Osteocyte (in vitro differentiated cells): ENCODE measurements around the gene D2HGDH. TPM values are rescaled to one million over a fixed set of nuclear protein-coding genes. Genes with fewer than 3 reads are reported as not detected.

Experiments used
- DNase-seq: peaks from one replicate; pipeline ENCODE4 v3.0.0; 2021; ENCODE audit warnings: mixed read lengths; ENCODE audit not compliant: unreplicated experiment; ENCODE audit errors: extremely low spot score
- H3K27ac Mint-ChIP-seq: one replicate; pipeline ENCODE4 v1.8.0; 2021; ENCODE audit warnings: mild to moderate bottlenecking, mixed read lengths; ENCODE audit not compliant: unreplicated experiment
- H3K27me3 Mint-ChIP-seq: one replicate; pipeline ENCODE4 v1.8.0; 2021; ENCODE audit warnings: mixed read lengths; ENCODE audit not compliant: unreplicated experiment
- H3K36me3 Mint-ChIP-seq: one replicate; pipeline ENCODE4 v1.8.0; 2021; ENCODE audit warnings: mixed read lengths; ENCODE audit not compliant: unreplicated experiment
- H3K4me1 Mint-ChIP-seq: one replicate; pipeline ENCODE4 v1.8.0; 2021; ENCODE audit warnings: mixed read lengths; ENCODE audit not compliant: unreplicated experiment
- H3K4me3 Mint-ChIP-seq: one replicate; pipeline ENCODE4 v1.8.0; 2021; ENCODE audit warnings: mild to moderate bottlenecking, moderate library complexity, mixed read lengths; ENCODE audit not compliant: unreplicated experiment
- H3K9me3 Mint-ChIP-seq: one replicate; pipeline ENCODE4 v1.8.0; 2021; ENCODE audit warnings: mixed read lengths; ENCODE audit not compliant: unreplicated experiment
- total RNA-seq: library from RNA; stranded (reverse); gene quantifications from 2 replicates; pipeline ENCODE4 v1.2.1, GENCODE V29; 2021
- TF ChIP-seq, protein P1 (sequence below): fragments of 200-600 bp; sonication (generic); IDR thresholded peaks from 2 replicates; pipeline ENCODE4 v1.5.0; 2021; ENCODE audit warnings: antibody characterized with exemption, mild to moderate bottlenecking, moderate library complexity

The D2HGDH gene
- total RNA-seq, 1 donor from 2014 or later: 32.5 TPM

- Mint-ChIP-seq H3K4me3 (no peak overlapping the region), H3K36me3 (peaks cover 23% of the 10 kb centered on the region), H3K27ac (no peak overlapping the region), H3K4me1 (peaks cover 2% of the 10 kb centered on the region), H3K9me3 (peaks cover 8% of the 10 kb centered on the region), H3K27me3 (no peaks in the 10 kb centered on the region)
- no peak for DNase-seq
- TF ChIP-seq, protein P1, sequence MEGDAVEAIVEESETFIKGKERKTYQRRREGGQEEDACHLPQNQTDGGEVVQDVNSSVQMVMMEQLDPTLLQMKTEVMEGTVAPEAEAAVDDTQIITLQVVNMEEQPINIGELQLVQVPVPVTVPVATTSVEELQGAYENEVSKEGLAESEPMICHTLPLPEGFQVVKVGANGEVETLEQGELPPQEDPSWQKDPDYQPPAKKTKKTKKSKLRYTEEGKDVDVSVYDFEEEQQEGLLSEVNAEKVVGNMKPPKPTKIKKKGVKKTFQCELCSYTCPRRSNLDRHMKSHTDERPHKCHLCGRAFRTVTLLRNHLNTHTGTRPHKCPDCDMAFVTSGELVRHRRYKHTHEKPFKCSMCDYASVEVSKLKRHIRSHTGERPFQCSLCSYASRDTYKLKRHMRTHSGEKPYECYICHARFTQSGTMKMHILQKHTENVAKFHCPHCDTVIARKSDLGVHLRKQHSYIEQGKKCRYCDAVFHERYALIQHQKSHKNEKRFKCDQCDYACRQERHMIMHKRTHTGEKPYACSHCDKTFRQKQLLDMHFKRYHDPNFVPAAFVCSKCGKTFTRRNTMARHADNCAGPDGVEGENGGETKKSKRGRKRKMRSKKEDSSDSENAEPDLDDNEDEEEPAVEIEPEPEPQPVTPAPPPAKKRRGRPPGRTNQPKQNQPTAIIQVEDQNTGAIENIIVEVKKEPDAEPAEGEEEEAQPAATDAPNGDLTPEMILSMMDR: no peak
Measured at GRCh38 chr2:241750076-241750840, 15.8 kb downstream of the D2HGDH start.

DNA sequence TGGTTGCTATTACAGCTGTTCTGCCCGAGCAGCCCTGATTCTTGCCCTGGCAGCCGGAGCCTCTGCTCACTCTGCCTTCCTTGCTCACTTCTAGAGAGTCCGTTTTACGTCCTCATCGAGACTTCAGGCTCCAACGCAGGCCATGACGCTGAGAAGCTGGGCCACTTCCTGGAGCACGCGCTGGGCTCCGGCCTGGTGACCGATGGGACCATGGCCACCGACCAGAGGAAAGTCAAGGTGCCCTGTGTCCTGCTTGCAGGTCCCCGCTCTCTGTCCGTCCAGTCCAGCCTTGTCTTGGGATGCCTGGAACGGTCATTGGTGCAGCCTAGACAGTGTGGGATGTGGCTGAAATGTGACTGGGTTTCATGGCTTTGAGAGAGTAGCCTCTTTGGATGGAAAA lies 16.7 kb downstream of the D2HGDH start:
- Mint-ChIP-seq H3K4me1 (no peaks in the 10 kb centered on the region), H3K9me3 (peaks cover 2% of the 10 kb centered on the region), H3K36me3 (peaks cover 14% of the 10 kb centered on the region), H3K4me3 (no peak overlapping the region), H3K27me3 (no peaks in the 10 kb centered on the region), H3K27ac (no peak overlapping the region)
- TF ChIP-seq, protein P1: no peak
- no peak for DNase-seq

DNA sequence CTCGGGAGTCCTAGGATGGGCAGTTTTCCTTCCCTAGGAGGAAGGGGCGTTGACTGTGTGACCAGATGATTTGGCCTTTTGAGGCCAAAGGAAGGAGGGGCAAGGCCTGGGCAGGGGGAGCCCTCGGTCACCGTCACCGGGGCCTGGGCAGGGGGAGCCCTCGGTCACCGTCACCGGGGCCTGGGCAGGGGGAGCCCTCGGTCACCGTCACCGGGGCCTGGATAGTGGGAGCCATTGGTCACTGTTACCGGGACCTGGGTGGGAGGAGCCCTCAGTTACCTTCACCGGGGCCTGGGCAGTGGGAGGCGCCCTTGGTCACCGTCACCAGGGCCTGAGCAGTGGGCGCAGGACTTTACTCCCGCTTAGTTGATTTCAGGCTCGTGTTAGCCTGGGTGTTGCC lies 17.3 kb downstream of the D2HGDH start:
- Mint-ChIP-seq H3K9me3 (no peaks in the 10 kb centered on the region), H3K4me1 (no peaks in the 10 kb centered on the region), H3K27ac (no peak overlapping the region), H3K36me3 (peaks cover 12% of the 10 kb centered on the region), H3K4me3 (no peak overlapping the region), H3K27me3 (no peaks in the 10 kb centered on the region)
- TF ChIP-seq, protein P1: no peak
- DNase-seq: no peak

DNA sequence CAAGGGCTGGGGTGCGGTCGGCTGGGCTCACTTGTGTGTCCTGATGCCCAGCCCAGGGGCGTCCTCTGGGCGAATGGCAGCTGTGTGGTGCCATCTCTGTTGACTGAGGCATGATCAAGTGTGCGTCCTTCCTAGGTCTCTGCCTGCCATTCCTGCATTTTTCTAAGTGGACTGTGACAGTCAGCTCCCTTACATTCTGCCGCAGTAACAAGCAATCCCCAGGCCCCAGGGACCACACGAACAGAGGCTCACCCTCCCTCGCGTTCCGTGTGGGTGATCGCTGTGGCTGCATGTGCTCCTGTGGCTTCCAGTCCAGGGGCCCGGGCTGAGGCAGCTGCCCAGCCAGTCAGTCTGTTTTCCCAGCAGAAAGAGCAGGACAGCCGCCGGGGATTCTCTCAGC lies 17.8 kb downstream of the D2HGDH start:
- DNase-seq: no peak
- Mint-ChIP-seq H3K9me3 (no peaks in the 10 kb centered on the region), H3K4me1 (no peaks in the 10 kb centered on the region)

DNA sequence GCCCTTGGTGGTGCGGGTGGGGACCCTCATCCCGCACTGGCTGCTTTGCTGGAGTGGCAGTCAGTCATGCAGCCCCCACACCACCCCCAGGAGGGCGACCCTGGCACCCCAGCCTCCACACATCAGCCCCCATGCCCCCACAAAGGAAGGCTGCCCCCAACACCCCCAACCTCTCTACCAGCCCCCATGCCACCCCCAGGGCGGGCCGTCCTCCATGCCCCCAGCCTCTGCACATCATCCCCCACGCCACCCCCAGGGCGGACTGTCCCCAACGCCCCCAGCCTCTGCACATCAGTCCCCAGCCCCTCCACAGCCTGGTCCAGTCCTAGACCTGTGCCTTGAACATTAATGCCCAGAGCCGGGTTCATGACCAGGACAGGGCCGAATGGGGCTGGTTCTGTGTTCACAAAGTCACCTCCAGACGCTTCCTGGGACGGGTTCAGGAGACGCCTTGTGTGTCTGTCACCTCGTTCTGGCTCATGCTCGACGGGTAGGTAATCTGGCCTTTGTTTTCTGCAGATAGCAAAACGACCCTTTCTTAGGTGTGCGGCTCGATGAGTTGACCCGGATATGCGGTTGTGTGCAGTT lies 18.4 kb downstream of the D2HGDH start:
- H3K4me1 Mint-ChIP-seq: no peaks in the 10 kb centered on the region
- TF ChIP-seq, protein P1: no peak
- no peaks in the 10 kb centered on the region for H3K9me3 Mint-ChIP-seq
- H3K36me3 Mint-ChIP-seq: peaks cover 12% of the 10 kb centered on the region
- H3K4me3 Mint-ChIP-seq: no peak overlapping the region
- no peaks in the 10 kb centered on the region for H3K27me3 Mint-ChIP-seq
- DNase-seq: no peak
- H3K27ac Mint-ChIP-seq: no peak overlapping the region

More for the DNA sequence above, 17.8 kb downstream of the D2HGDH start:
- H3K36me3 Mint-ChIP-seq: peaks cover 12% of the 10 kb centered on the region
- H3K4me3 Mint-ChIP-seq: no peak overlapping the region
- H3K27me3 Mint-ChIP-seq: no peaks in the 10 kb centered on the region
- TF ChIP-seq, protein P1: no peak
- H3K27ac Mint-ChIP-seq: no peak overlapping the region
